ENCODE measurements around the gene KDM8.

DNA sequence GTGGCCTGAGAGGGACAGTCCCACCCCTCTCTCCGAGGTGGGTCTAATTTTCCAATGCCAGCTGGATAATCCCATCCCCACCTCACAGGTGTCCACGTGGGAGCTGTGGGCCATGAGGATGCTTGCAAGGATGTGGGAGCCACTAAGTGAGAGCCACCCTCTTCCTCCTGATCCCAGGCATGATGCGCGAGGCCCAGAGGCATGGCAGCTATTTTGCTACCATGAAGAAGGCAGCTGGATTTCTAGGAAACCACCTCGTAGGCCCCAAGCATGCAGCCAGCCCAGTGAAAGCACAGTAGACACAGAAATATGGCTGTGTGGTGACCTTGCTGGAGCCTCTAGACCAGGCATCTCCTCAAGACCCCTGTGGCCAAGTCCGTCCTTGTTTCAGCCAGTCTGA lies 20.4 kb downstream of the KDM8 start:
- TF ChIP-seq, protein P1, sequence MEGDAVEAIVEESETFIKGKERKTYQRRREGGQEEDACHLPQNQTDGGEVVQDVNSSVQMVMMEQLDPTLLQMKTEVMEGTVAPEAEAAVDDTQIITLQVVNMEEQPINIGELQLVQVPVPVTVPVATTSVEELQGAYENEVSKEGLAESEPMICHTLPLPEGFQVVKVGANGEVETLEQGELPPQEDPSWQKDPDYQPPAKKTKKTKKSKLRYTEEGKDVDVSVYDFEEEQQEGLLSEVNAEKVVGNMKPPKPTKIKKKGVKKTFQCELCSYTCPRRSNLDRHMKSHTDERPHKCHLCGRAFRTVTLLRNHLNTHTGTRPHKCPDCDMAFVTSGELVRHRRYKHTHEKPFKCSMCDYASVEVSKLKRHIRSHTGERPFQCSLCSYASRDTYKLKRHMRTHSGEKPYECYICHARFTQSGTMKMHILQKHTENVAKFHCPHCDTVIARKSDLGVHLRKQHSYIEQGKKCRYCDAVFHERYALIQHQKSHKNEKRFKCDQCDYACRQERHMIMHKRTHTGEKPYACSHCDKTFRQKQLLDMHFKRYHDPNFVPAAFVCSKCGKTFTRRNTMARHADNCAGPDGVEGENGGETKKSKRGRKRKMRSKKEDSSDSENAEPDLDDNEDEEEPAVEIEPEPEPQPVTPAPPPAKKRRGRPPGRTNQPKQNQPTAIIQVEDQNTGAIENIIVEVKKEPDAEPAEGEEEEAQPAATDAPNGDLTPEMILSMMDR (conservative IDR thresholded peaks at IDR 0.05; ENCODE audit: low read length), result no peak
- TF ChIP-seq EZH2phosphoT487 (IDR thresholded peaks at IDR 0.05; ENCODE audit: borderline replicate concordance), result no peak
